ENCODE results near the gene GMIP. TPM values are rescaled to one million over a fixed set of nuclear protein-coding genes. Genes with fewer than 3 reads are reported as not detected.

Gene GMIP
- total and polyA plus RNA-seq, 2 of the 4 experiments (the other 2 are of a cell fraction): 4.1 to 11.0 TPM

DNA sequence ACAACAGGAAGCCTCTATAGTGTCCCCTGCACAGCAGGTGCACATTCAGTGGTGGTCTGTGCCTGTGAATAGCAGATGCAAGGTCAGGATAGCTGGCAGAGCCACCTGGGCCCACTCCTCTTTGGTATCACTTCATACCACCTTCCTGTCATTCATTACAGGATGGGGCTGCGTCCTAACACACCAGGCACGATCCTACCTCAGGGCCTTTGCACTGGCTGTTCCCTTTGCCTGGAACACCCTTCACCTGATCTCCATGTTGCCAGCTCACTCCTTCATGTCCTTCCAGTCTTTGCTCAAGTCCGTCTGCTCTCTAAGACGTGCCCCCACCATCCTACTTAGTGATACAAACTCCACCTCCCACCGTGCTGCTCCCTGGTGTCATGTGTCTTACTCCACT is 10.8 kb downstream of the GMIP start:
- Histone ChIP-seq H4K5ac (ENCODE audit: low read depth, low read length) (no peak overlapping the region), H2AK5ac (ENCODE audit: low read depth, low read length) (no peak overlapping the region), H3K23ac (ENCODE audit: low read depth, low read length) (no peak overlapping the region), H2BK15ac (ENCODE audit: low read depth, low read length) (no peak overlapping the region), H3K18ac (ENCODE audit: low read depth, low read length) (no peak overlapping the region), H2AFZ (replicated peaks; ENCODE audit: low read length, poor library complexity) (no peak overlapping the region), H3K9ac (ENCODE audit: low read depth, low read length) (no peak overlapping the region), H3K36me3 (ENCODE audit: control insufficient read depth, insufficient read depth, low read length) (peaks cover 51% of the 10 kb centered on the region), H3K27ac (ENCODE audit: insufficient read depth, low read length) (no peak overlapping the region), H2BK5ac (ENCODE audit: low read depth, low read length, poor library complexity, severe bottlenecking) (no peak overlapping the region), H3K9me1 (ENCODE audit: insufficient read depth, low read length) (no peaks in the 10 kb centered on the region; the same call in 1 of the 2 replicates), H3K4ac (ENCODE audit: low read depth, low read length) (no peak overlapping the region), H4K8ac (ENCODE audit: low read depth in 2 of 2, low read length in 2 of 2) (no peak overlapping the region), H3K56ac (ENCODE audit: extremely low read depth, insufficient read depth, low read length) (no peak overlapping the region), H2BK20ac (ENCODE audit: low read depth, low read length) (no peak overlapping the region), H3K4me2 (ENCODE audit: low read depth, low read length) (no peak overlapping the region), H3K27me3 (ENCODE audit: control insufficient read depth, insufficient read depth, low read length) (no peaks in the 10 kb centered on the region; the same call in 1 of the 2 replicates), H3K79me1 (ENCODE audit: low read depth in 1 of 2, low read length in 2 of 2) (no peaks in the 10 kb centered on the region), H4K91ac (ENCODE audit: insufficient read depth, low read depth, low read length) (no peak overlapping the region), H4K20me1 (ENCODE audit: insufficient read depth, low read length) (no peaks in the 10 kb centered on the region), H3K9me3 (ENCODE audit: control insufficient read depth, insufficient read depth, low read length) (no peaks in the 10 kb centered on the region), H3K14ac (replicated peaks; ENCODE audit: low read depth, low read length) (no peak overlapping the region), H2BK120ac (ENCODE audit: low read depth, low read length) (no peak overlapping the region), H2AK9ac (replicated peaks; ENCODE audit: low read depth, low read length, poor library complexity) (no peak overlapping the region), H3K4me3 (ENCODE audit: insufficient read depth, low read depth, low read length) (no peak overlapping the region), H3K4me1 (ENCODE audit: control insufficient read depth, insufficient read depth, low read length) (no peaks in the 10 kb centered on the region)
- POLR2A ChIA-PET (ENCODE audit: unreplicated experiment): no interaction called here
- no TSS peak for BruUV-seq (replicated peaks)
- in situ Hi-C loops (cut with MboI; ENCODE audit: low sequenced_read_pairs): loop anchor here (25.0 kb wide), 1 partner anchor 245 kb away; no protein-coding TSS in a partner anchor
- intact Hi-C loops (cut with micrococcal nuclease): no loop called here
- ATAC-seq (ENCODE audit: low read depth) (no peak), DNase-seq (no peak)
- CTCF ChIA-PET: no interaction called here
- dilution Hi-C loops (cut with HindIII; ENCODE audit: low sequenced_read_pairs, unreplicated experiment): no loop called here
- WGBS, 2 experiments (ENCODE audit: extremely low coverage in 2 of 2, insufficient read length in 1 of 2): 81% methylated on average over 4 of the region's 5 CpGs; no CpG with 5 or more reads in 1 of the 2 experiments
- TF ChIP-seq NFE2L2 (IDR thresholded peaks at IDR 0.05; ENCODE audit: low read depth, low read length): no peak
- no peak for TF ChIP-seq FOS (IDR thresholded peaks at IDR 0.05; ENCODE audit: low read depth, low read length)
- TF ChIP-seq, protein P1, sequence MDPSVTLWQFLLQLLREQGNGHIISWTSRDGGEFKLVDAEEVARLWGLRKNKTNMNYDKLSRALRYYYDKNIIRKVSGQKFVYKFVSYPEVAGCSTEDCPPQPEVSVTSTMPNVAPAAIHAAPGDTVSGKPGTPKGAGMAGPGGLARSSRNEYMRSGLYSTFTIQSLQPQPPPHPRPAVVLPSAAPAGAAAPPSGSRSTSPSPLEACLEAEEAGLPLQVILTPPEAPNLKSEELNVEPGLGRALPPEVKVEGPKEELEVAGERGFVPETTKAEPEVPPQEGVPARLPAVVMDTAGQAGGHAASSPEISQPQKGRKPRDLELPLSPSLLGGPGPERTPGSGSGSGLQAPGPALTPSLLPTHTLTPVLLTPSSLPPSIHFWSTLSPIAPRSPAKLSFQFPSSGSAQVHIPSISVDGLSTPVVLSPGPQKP (IDR thresholded peaks at IDR 0.05; ENCODE audit: borderline replicate concordance, low read depth, low read length): no peak
- TF ChIP-seq POLR2A (IDR thresholded peaks at IDR 0.05; ENCODE audit: low read depth, low read length): no peak
- TF ChIP-seq BHLHE40 (IDR thresholded peaks at IDR 0.05; ENCODE audit: low read depth, low read length): no peak
- no peak for TF ChIP-seq MAFK (IDR thresholded peaks at IDR 0.05; ENCODE audit: low read depth, low read length)
- TF ChIP-seq SMC3 (IDR thresholded peaks at IDR 0.05; ENCODE audit: low read depth, low read length): no peak
- no peak for TF ChIP-seq CHD1 (IDR thresholded peaks at IDR 0.05; ENCODE audit: low read depth, low read length)
- no peak for TF ChIP-seq CEBPB (IDR thresholded peaks at IDR 0.05; ENCODE audit: low read depth, low read length)
- TF ChIP-seq MAZ (IDR thresholded peaks at IDR 0.05; ENCODE audit: borderline replicate concordance, low read depth, low read length): no peak
- TF ChIP-seq, protein P2, sequence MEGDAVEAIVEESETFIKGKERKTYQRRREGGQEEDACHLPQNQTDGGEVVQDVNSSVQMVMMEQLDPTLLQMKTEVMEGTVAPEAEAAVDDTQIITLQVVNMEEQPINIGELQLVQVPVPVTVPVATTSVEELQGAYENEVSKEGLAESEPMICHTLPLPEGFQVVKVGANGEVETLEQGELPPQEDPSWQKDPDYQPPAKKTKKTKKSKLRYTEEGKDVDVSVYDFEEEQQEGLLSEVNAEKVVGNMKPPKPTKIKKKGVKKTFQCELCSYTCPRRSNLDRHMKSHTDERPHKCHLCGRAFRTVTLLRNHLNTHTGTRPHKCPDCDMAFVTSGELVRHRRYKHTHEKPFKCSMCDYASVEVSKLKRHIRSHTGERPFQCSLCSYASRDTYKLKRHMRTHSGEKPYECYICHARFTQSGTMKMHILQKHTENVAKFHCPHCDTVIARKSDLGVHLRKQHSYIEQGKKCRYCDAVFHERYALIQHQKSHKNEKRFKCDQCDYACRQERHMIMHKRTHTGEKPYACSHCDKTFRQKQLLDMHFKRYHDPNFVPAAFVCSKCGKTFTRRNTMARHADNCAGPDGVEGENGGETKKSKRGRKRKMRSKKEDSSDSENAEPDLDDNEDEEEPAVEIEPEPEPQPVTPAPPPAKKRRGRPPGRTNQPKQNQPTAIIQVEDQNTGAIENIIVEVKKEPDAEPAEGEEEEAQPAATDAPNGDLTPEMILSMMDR (conservative IDR thresholded peaks at IDR 0.05; ENCODE audit: low read depth, low read length): no peak
- TF ChIP-seq RAD21 (IDR thresholded peaks at IDR 0.05; ENCODE audit: low read length): no peak
- no peak for TF ChIP-seq MXI1 (IDR thresholded peaks at IDR 0.05; ENCODE audit: borderline replicate concordance, low read depth, low read length)
- no peak for TF ChIP-seq RCOR1 (IDR thresholded peaks at IDR 0.05; ENCODE audit: insufficient replicate concordance, low read length)
- TF ChIP-seq, protein P3, sequence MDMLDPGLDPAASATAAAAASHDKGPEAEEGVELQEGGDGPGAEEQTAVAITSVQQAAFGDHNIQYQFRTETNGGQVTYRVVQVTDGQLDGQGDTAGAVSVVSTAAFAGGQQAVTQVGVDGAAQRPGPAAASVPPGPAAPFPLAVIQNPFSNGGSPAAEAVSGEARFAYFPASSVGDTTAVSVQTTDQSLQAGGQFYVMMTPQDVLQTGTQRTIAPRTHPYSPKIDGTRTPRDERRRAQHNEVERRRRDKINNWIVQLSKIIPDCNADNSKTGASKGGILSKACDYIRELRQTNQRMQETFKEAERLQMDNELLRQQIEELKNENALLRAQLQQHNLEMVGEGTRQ (IDR thresholded peaks at IDR 0.05; ENCODE audit: low read depth, low read length): no peak
- no peak for TF ChIP-seq RFX5 (IDR thresholded peaks at IDR 0.05; ENCODE audit: low read depth, low read length)
